Fibroblast of lung (primary cell): ENCODE data around the gene NCOA1. TPM values are rescaled to one million over a fixed set of nuclear protein-coding genes. Genes with fewer than 3 reads are reported as not detected.

Source experiments
- DNase-seq, 2 donors: peaks; one replicate each; pipeline versions ENCODE4 v3.0.0 to v3.0.0-alpha.2; 2010; ENCODE audit warnings: low read depth in 2 of 2
- H2AFZ ChIP-seq: 2 replicates; pipeline ENCODE4 v1.5.1; 2012; ENCODE audit warnings: low read length, control low read depth, inconsistent platforms
- H3K27ac ChIP-seq: 2 replicates; pipeline ENCODE4 v1.5.1; 2011; ENCODE audit warnings: low read length, control low read depth; ENCODE audit not compliant: insufficient read depth
- H3K27me3 ChIP-seq: 2 replicates; pipeline ENCODE4 v1.5.1; 2011; ENCODE audit warnings: mild to moderate bottlenecking, low read length; ENCODE audit not compliant: control insufficient read depth, insufficient read depth
- H3K36me3 ChIP-seq: 2 replicates; pipeline ENCODE4 v1.5.1; 2011; ENCODE audit warnings: low read length; ENCODE audit not compliant: control insufficient read depth, insufficient read depth
- H3K4me1 ChIP-seq: 2 replicates; pipeline ENCODE4 v1.5.1; 2011; ENCODE audit warnings: low read length; ENCODE audit not compliant: control insufficient read depth, insufficient read depth; ENCODE audit errors: extremely low read depth
- H3K4me2 ChIP-seq: 2 replicates; pipeline ENCODE4 v1.5.1; 2011; ENCODE audit warnings: low read length, control low read depth; ENCODE audit not compliant: insufficient read depth; ENCODE audit errors: extremely low read depth
- H3K4me3 ChIP-seq, 4 experiments: fragments of 200-600 bp in 1 of 4; sonication (generic) in 1 of 4; replicated peaks in 1 of 4; 2 replicates each; pipeline ENCODE4 v1.5.1; 2011 to 2016; ENCODE audit warnings: low read length in 4 of 4, low read depth in 3 of 4, mild to moderate bottlenecking in 3 of 4, control low read depth in 2 of 4, inconsistent platforms in 1 of 4, mixed read lengths in 1 of 4; ENCODE audit not compliant: insufficient read depth in 1 of 4; ENCODE audit errors: control extremely low read depth in 1 of 4
- H3K79me2 ChIP-seq: 2 replicates; pipeline ENCODE4 v1.5.1; 2012; ENCODE audit warnings: mild to moderate bottlenecking, low read length, inconsistent platforms; ENCODE audit not compliant: control insufficient read depth, insufficient read depth
- H3K9ac ChIP-seq: 2 replicates; pipeline ENCODE4 v1.5.1; 2011; ENCODE audit warnings: mild to moderate bottlenecking, low read length, control low read depth; ENCODE audit not compliant: insufficient read depth
- H3K9me3 ChIP-seq: 2 replicates; pipeline ENCODE4 v1.5.1; 2012; ENCODE audit warnings: low read depth, low read length; ENCODE audit not compliant: control insufficient read depth, insufficient read depth
- H4K20me1 ChIP-seq: 2 replicates; pipeline ENCODE4 v1.5.1; 2011; ENCODE audit warnings: low read length; ENCODE audit not compliant: control insufficient read depth, insufficient read depth; ENCODE audit errors: extremely low read depth
- CTCF ChIP-seq, 2 donors: IDR thresholded peaks in 1 of 2; conservative IDR thresholded peaks in 1 of 2; 1 replicate in 1 of 2; 2 replicates in 1 of 2; pipeline ENCODE4 v1.5.1; 2011 to 2012; ENCODE audit warnings: low read length in 2 of 2, control low read depth in 1 of 2, inconsistent platforms in 1 of 2, low read depth in 1 of 2, mild to moderate bottlenecking in 1 of 2
- EZH2 ChIP-seq: IDR thresholded peaks from 2 replicates; pipeline ENCODE4 v1.5.1; 2012; ENCODE audit warnings: low read length, control low read depth, mild to moderate bottlenecking; ENCODE audit errors: missing control alignments
- polyA plus RNA-seq, 2 donors: library from polyadenylated mRNA; depleted of rRNA in 1 of 2; stranded (reverse) in 1 of 2; unstranded in 1 of 2; fragments of >200 nt; gene quantifications; 2 replicates each; pipeline ENCODE4 v1.2.1, GENCODE V29; 2011 to 2012; ENCODE audit warnings: missing spikeins in 1 of 2
- total RNA-seq: library from RNA; depleted of rRNA; stranded (reverse); fragments of >200 nt; gene quantifications from 2 replicates; pipeline ENCODE4 v1.2.1, GENCODE V29; 2014

The NCOA1 gene
- total and polyA plus RNA-seq, 2 donors (not counting 1 experiment from before 2014, with no cell fraction given), result 15.5 to 19.8 TPM

- DNase-seq, result no peak
- no peaks in the 10 kb centered on the region for H3K27me3 ChIP-seq
- H3K4me3 ChIP-seq, result no peak overlapping the region
Measured at GRCh38 chr2:24717263-24717951, 226.4 kb downstream of the NCOA1 start.

GRCh38 chr2:24720310-24720709, 229.3 kb downstream of the NCOA1 start:
- H3K9me3 ChIP-seq, result no peaks in the 10 kb centered on the region

More at GRCh38 chr2:24717263-24717951, 226.4 kb downstream of the NCOA1 start:
- Histone ChIP-seq H3K27ac (no peak overlapping the region), H3K4me2 (no peak overlapping the region), H3K9me3 (no peaks in the 10 kb centered on the region), H3K36me3 (no peaks in the 10 kb centered on the region), H3K79me2 (no peaks in the 10 kb centered on the region), H4K20me1 (no peaks in the 10 kb centered on the region), H3K4me1 (peaks cover 4% of the 10 kb centered on the region), H3K9ac (no peak overlapping the region), H2AFZ (no peak overlapping the region)
- TF ChIP-seq CTCF (conservative IDR thresholded peaks at IDR 0.05 in 1 of 2, IDR thresholded peaks at IDR 0.05 in 1 of 2; ENCODE audit: low read depth in 1 of 2, low read length in 2 of 2) (no peak), EZH2 (no peak)

DNA sequence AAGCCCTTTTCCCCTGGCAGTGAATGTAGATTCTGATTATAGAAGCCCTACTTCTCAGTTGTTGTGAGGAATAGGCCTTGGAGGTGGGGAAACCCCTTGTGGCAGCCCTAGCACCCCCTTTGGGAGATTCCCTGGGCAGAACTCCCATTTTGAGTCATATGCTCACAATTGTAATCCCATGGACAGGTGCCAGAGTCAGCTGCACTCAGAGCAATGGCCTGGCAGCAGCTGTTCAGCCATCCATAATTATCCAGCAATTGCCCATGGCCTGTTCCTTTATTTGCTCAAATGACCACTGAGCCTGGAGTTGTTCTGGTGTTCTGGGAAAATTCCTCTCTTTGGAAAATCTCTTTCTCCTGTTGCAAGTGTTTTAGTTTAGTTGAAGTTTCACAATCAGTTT, 230.4 kb downstream of the NCOA1 start:
- no peak for TF ChIP-seq CTCF (conservative IDR thresholded peaks at IDR 0.05 in 1 of 2, IDR thresholded peaks at IDR 0.05 in 1 of 2; ENCODE audit: low read depth in 1 of 2, low read length in 2 of 2)
- H3K27ac ChIP-seq, result no peak overlapping the region
- no peaks in the 10 kb centered on the region for H3K79me2 ChIP-seq
- peak overlapping the region; percentile 16 for H3K4me2 ChIP-seq
- no peak overlapping the region for H3K4me3 ChIP-seq
- H3K9ac ChIP-seq, result no peak overlapping the region
- H3K4me1 ChIP-seq, result peaks cover 4% of the 10 kb centered on the region
- no peaks in the 10 kb centered on the region for H3K36me3 ChIP-seq
- H3K9me3 ChIP-seq, result no peaks in the 10 kb centered on the region
- no peak overlapping the region for H2AFZ ChIP-seq
- DNase-seq, result peak; percentile 83 to 89
- no peaks in the 10 kb centered on the region for H4K20me1 ChIP-seq
- H3K27me3 ChIP-seq, result no peaks in the 10 kb centered on the region

More at GRCh38 chr2:24720310-24720709, 229.3 kb downstream of the NCOA1 start:
- Histone ChIP-seq H3K4me1 (peaks cover 4% of the 10 kb centered on the region), H3K36me3 (no peaks in the 10 kb centered on the region), H3K27ac (no peak overlapping the region), H3K4me3 (no peak overlapping the region), H3K79me2 (no peaks in the 10 kb centered on the region), H4K20me1 (no peaks in the 10 kb centered on the region), H3K27me3 (no peaks in the 10 kb centered on the region), H3K4me2 (no peak overlapping the region), H2AFZ (no peak overlapping the region), H3K9ac (no peak overlapping the region)
- no peak for DNase-seq
- no peak for TF ChIP-seq EZH2
- no peak for TF ChIP-seq CTCF (conservative IDR thresholded peaks at IDR 0.05 in 1 of 2, IDR thresholded peaks at IDR 0.05 in 1 of 2; ENCODE audit: low read depth in 1 of 2, low read length in 2 of 2)
